ENCODE data around the gene NIF3L1. TPM values are rescaled to one million over a fixed set of nuclear protein-coding genes. Genes with fewer than 3 reads are reported as not detected.

The NIF3L1 gene
- total and polyA plus RNA-seq, 2 of the 8 experiments (the other 6 are each of a cell fraction or from before 2014, with no cell fraction given), result 63.4 to 126 TPM

DNA sequence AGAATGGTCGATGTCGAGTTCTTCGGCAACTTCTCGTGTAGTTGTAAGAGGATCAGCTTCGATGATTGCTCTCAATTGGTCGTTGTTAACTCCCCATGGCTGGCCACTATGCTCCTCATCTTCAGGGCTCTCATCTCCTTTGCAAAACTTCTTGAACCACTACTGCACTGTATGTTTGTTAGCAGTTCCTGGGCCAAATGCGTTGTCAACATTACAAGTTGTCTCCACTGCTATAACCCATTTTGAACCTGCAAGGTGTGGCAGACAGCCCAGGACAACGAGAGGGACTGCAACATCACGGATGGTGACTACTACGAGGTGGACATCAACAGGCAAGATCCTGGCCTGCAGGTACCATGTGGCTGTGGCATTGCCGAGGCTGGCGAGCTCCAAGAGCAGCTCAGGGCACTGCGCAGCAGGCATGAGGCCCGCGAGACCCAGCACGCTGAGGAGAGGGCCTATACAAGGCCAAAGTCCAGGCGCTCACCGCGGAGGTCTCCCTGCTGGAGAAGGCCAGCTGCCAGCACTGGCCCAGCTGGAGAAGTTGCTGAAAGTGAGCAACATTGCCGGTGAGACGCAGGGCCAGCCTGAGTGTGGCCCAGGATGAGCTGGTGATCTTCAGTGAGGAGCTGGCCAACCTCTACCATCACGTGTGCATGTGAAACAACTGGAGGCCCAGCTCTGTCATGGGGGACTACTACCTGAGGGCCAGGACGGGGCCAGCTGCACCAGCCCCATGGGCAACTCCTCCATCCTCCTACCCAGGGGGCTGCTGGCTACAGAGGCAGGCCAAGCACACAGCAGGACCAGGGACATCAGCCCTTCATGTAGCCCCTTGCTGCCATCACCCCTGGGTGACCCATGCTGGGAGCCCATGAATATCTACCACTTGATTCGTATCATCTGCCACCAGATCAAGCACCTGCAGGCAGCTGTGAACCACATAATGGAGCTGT, 44.9 kb upstream of the NIF3L1 start (continued):
- TF ChIP-seq SRF (IDR thresholded peaks at IDR 0.05; ENCODE audit: low read depth, low read length) (no peak), KDM1A (IDR thresholded peaks at IDR 0.05; ENCODE audit: borderline replicate concordance, low read length) (no peak)
